Breast epithelium (tissue), 4 donors: ENCODE data around the gene SRA1. TPM values are rescaled to one million over a fixed set of nuclear protein-coding genes. Genes with fewer than 3 reads are reported as not detected.
A peak's percentile ranks its signal among the peaks of the same experiment; 100 is the strongest.
"Not testable (repeated sequence)": the region's sequence is repeated elsewhere in the genome, so short reads cannot be mapped to it uniquely, and the experiment has no call there.

Experiments
- DNase-seq, 2 donors: peaks; one replicate each; pipeline ENCODE4 v3.0.0-alpha.2; 2019; ENCODE audit warnings: low spot score in 2 of 2
- H3K27ac ChIP-seq, 2 donors: fragments of 200-600 bp; sonication (generic) in 1 of 2; one replicate each; pipeline ENCODE4 v1.5.1; 2016 to 2019; ENCODE audit warnings: mild to moderate bottlenecking in 1 of 2
- H3K27me3 ChIP-seq, 2 donors: fragments of 200-600 bp; sonication (generic) in 1 of 2; one replicate each; pipeline versions ENCODE4 v1.5.1 to v1.6.0; 2017 to 2019; ENCODE audit warnings: control low read depth in 1 of 2, mild to moderate bottlenecking in 1 of 2
- H3K36me3 ChIP-seq: fragments of 200-600 bp; one replicate; pipeline ENCODE4 v1.5.1; 2019
- H3K4me1 ChIP-seq, 2 donors: fragments of 200-600 bp; sonication (generic); one replicate each; pipeline ENCODE4 v1.5.1; 2016 to 2019; ENCODE audit warnings: control low read depth in 1 of 2
- H3K4me3 ChIP-seq, 3 donors: fragments of 200-600 bp; sonication (generic); 1 replicate in 2 of 3; 2 replicates in 1 of 3; pipeline ENCODE4 v1.5.1; 2016 to 2019; ENCODE audit warnings: mild to moderate bottlenecking in 3 of 3, moderate library complexity in 2 of 3
- H3K9me3 ChIP-seq, 2 donors: fragments of 200-600 bp; sonication (generic) in 1 of 2; one replicate each; pipeline ENCODE4 v1.5.1; 2016 to 2019; ENCODE audit warnings: control low read depth in 1 of 2
- CTCF ChIP-seq, 3 donors: fragments of 450-650 bp; IDR thresholded peaks; one replicate each; pipeline ENCODE4 v1.5.1; 2016 to 2017; ENCODE audit warnings: antibody characterized with exemption in 3 of 3, mild to moderate bottlenecking in 3 of 3, moderate library complexity in 3 of 3
- POLR2A ChIP-seq: fragments of 450-650 bp; IDR thresholded peaks from one replicate; pipeline ENCODE4 v1.6.1; 2016; ENCODE audit warnings: antibody characterized with exemption, mild to moderate bottlenecking, moderate library complexity
- POLR2AphosphoS5 ChIP-seq, 3 donors: sonication (generic); formaldehyde crosslinking; IDR thresholded peaks; one replicate each; pipeline ENCODE4 v1.6.1; 2017; ENCODE audit warnings: antibody characterized with exemption in 3 of 3
- intact Hi-C: fragments of 100-400 bp; cut with DNase I; formaldehyde crosslinking; loops from one replicate; pipeline ENCODE4 v1.15.1; 2023; ENCODE audit warnings: low total_unique reads
- total RNA-seq, 3 donors: library from RNA; depleted of rRNA; stranded (reverse); fragments of >200 nt; gene quantifications; one replicate each; pipeline ENCODE4 v1.1.0, GENCODE V29; 2016

SRA1 gene
- total RNA-seq, 3 donors from 2014 or later = 13.6 to 28.4 (median 24.9) TPM

GRCh38 chr5:140591747-140592372 is 34.6 kb upstream of the SRA1 start:
- H3K27me3 ChIP-seq = no peaks in the 10 kb centered on the region
- no peak overlapping the region for H3K4me3 ChIP-seq
- H3K4me1 ChIP-seq = peaks cover 0 to 15% of the 10 kb centered on the region in 2 donors
- no peaks in the 10 kb centered on the region for H3K36me3 ChIP-seq
- H3K27ac ChIP-seq = no peak overlapping the region
- no peaks in the 10 kb centered on the region for H3K9me3 ChIP-seq
- intact Hi-C loops = no loop called here
- no peak for DNase-seq
- TF ChIP-seq POLR2A (no peak), CTCF (IDR thresholded peaks at IDR 0.05) (no peak), POLR2AphosphoS5 (IDR thresholded peaks at IDR 0.05) (no peak)

- no peak overlapping the region for H3K4me3 ChIP-seq
- intact Hi-C loops = no loop called here
- peaks cover 0 to 15% of the 10 kb centered on the region in 2 donors for H3K4me1 ChIP-seq
- no peaks in the 10 kb centered on the region for H3K36me3 ChIP-seq
- no peaks in the 10 kb centered on the region for H3K9me3 ChIP-seq
- no peak for DNase-seq
- H3K27me3 ChIP-seq = no peaks in the 10 kb centered on the region
- no peak for TF ChIP-seq POLR2AphosphoS5 (IDR thresholded peaks at IDR 0.05)
- no peak for TF ChIP-seq POLR2A
- no peak for TF ChIP-seq CTCF (IDR thresholded peaks at IDR 0.05)
- no peak overlapping the region for H3K27ac ChIP-seq
These were observed 33.6 kb upstream of the SRA1 start for GRCh38 chr5:140590861-140591260.

GRCh38 chr5:140588311-140589070 is 31.2 kb upstream of the SRA1 start:
- intact Hi-C loops = loop anchor here (10.0 kb wide), 1 partner anchor 764 kb away; no protein-coding TSS in a partner anchor
- Histone ChIP-seq H3K9me3 (no peaks in the 10 kb centered on the region), H3K4me1 (peaks cover 0 to 15% of the 10 kb centered on the region in 2 donors), H3K27me3 (no peaks in the 10 kb centered on the region), H3K4me3 (no peak overlapping the region), H3K36me3 (no peaks in the 10 kb centered on the region), H3K27ac (peak overlapping the region in 1 of 2 donors; percentile 43)
- DNase-seq = no peak
- TF ChIP-seq POLR2A = no peak
- TF ChIP-seq POLR2AphosphoS5 (IDR thresholded peaks at IDR 0.05) = no peak
- no peak for TF ChIP-seq CTCF (IDR thresholded peaks at IDR 0.05)

GRCh38 chr5:140587495-140587894 is 30.2 kb upstream of the SRA1 start:
- intact Hi-C loops = loop anchor here (10.0 kb wide), 1 partner anchor 763 kb away; no protein-coding TSS in a partner anchor
- H3K27ac ChIP-seq = no peak overlapping the region
- no peaks in the 10 kb centered on the region for H3K36me3 ChIP-seq
- no peak for DNase-seq
- H3K4me3 ChIP-seq = no peak overlapping the region
- peaks cover 0 to 2% of the 10 kb centered on the region in 2 donors for H3K9me3 ChIP-seq
- no peaks in the 10 kb centered on the region for H3K27me3 ChIP-seq
- peaks cover 0 to 15% of the 10 kb centered on the region in 2 donors for H3K4me1 ChIP-seq
- TF ChIP-seq CTCF (IDR thresholded peaks at IDR 0.05) (no peak), POLR2A (no peak), POLR2AphosphoS5 (IDR thresholded peaks at IDR 0.05) (no peak)

- DNase-seq, intact Hi-C loops, H3K4me3 ChIP-seq, H3K36me3 ChIP-seq, H3K9me3 ChIP-seq, H3K27me3 ChIP-seq, H3K4me1 ChIP-seq, H3K27ac ChIP-seq: not testable (repeated sequence)
- peak in 1 of 3 donors; percentile 14 for TF ChIP-seq CTCF (IDR thresholded peaks at IDR 0.05)
These were observed 22.0 kb upstream of the SRA1 start for GRCh38 chr5:140579188-140579747.
